H1 (cell line): ENCODE measurements around the gene SLIT3. TPM values are rescaled to one million over a fixed set of nuclear protein-coding genes. Genes with fewer than 3 reads are reported as not detected.

Experiments
- CTCF ChIA-PET: fragments of 300-600 bp; sonication (Branson Sonifier 250); formaldehyde crosslinking; loops from one replicate; lab custom pipeline; 2021; ENCODE audit not compliant: partially characterized antibody; lab: Charles Lee
- POLR2A ChIA-PET: fragments of 300-600 bp; sonication (Branson Sonifier 250); formaldehyde crosslinking; loops from one replicate; lab custom pipeline; 2021; ENCODE audit warnings: inconsistent platforms; ENCODE audit not compliant: partially characterized antibody; lab: Charles Lee
- DNase-seq, 2 experiments: peaks; one replicate each; pipeline versions ENCODE4 v3.0.0 to v3.0.0-alpha.2; 2010 to 2022; ENCODE audit warnings: low spot score in 2 of 2, low read depth in 1 of 2, mixed read lengths in 1 of 2
- FAIRE-seq: peaks from 2 replicates; lab custom pipeline; 2011; peaks lifted over from hg19 to GRCh38; lab: Jason Lieb, UNC
- H2AFZ ChIP-seq: 2 replicates; pipeline ENCODE4 v1.8.1; 2012; ENCODE audit warnings: low read length, inconsistent platforms
- H2AK5ac ChIP-seq: 2 replicates; pipeline ENCODE4 v1.6.1; 2013; ENCODE audit warnings: low read depth, low read length
- H2BK120ac ChIP-seq: replicated peaks from 2 replicates; pipeline ENCODE3; 2013; ENCODE audit warnings: low read depth, low read length, inconsistent platforms
- H2BK12ac ChIP-seq: 2 replicates; pipeline ENCODE4 v1.6.1; 2013; ENCODE audit warnings: low read depth, low read length
- H2BK15ac ChIP-seq: 2 replicates; pipeline ENCODE4 v1.6.1; 2013; ENCODE audit warnings: low read length
- H2BK20ac ChIP-seq: 2 replicates; pipeline ENCODE4 v1.6.1; 2013; ENCODE audit warnings: low read length
- H2BK5ac ChIP-seq: 2 replicates; pipeline ENCODE4 v1.6.1; 2013; ENCODE audit warnings: low read depth, low read length
- H3K14ac ChIP-seq: 2 replicates; pipeline ENCODE4 v1.6.1; 2013; ENCODE audit warnings: inconsistent platforms; ENCODE audit not compliant: insufficient read length
- H3K18ac ChIP-seq: 2 replicates; pipeline ENCODE4 v1.6.1; 2013; ENCODE audit warnings: low read length; ENCODE audit errors: extremely low read depth
- H3K23ac ChIP-seq: 2 replicates; pipeline ENCODE4 v1.6.1; 2013; ENCODE audit warnings: inconsistent platforms; ENCODE audit not compliant: insufficient read length
- H3K23me2 ChIP-seq: 2 replicates; pipeline ENCODE4 v1.6.1; 2013; ENCODE audit warnings: low read depth, low read length
- H3K27ac ChIP-seq: 2 replicates; pipeline ENCODE4 v1.6.1; 2011; ENCODE audit warnings: low read depth, low read length, inconsistent platforms
- H3K27me3 ChIP-seq, 4 experiments: replicated peaks in 1 of 4; 1 replicate in 1 of 4; 2 replicates in 3 of 4; pipeline versions ENCODE4 v1.6.1 to v1.8.1; 2011 to 2013; ENCODE audit warnings: low read length in 3 of 4, mild to moderate bottlenecking in 3 of 4, inconsistent platforms in 2 of 4, mixed read lengths in 2 of 4, moderate library complexity in 1 of 4; ENCODE audit not compliant: control insufficient read depth in 3 of 4, insufficient read depth in 3 of 4; ENCODE audit errors: extremely low read depth in 1 of 4
- H3K36me3 ChIP-seq, 4 experiments: 2 replicates each; pipeline versions ENCODE4 v1.6.1 to v1.8.1; 2011 to 2013; ENCODE audit warnings: mild to moderate bottlenecking in 4 of 4, low read length in 3 of 4, moderate library complexity in 2 of 4, control low read depth in 1 of 4, inconsistent platforms in 1 of 4; ENCODE audit not compliant: insufficient read depth in 4 of 4, control insufficient read depth in 2 of 4
- H3K4ac ChIP-seq: replicated peaks from 2 replicates; pipeline ENCODE3; 2013; ENCODE audit warnings: low read length, low read depth, mixed read lengths, inconsistent platforms; ENCODE audit not compliant: insufficient read length
- H3K4me1 ChIP-seq, 4 experiments: replicated peaks in 1 of 4; 1 replicate in 1 of 4; 2 replicates in 3 of 4; pipeline versions ENCODE4 v1.6.1 to v1.8.1; 2011 to 2013; ENCODE audit warnings: low read length in 3 of 4, inconsistent platforms in 2 of 4, mixed read lengths in 1 of 4; ENCODE audit not compliant: insufficient read depth in 4 of 4, control insufficient read depth in 3 of 4
- H3K4me2 ChIP-seq, 2 experiments: 2 replicates each; pipeline versions ENCODE4 v1.6.1 to v1.8.1; 2011 to 2013; ENCODE audit warnings: low read depth in 2 of 2, low read length in 2 of 2, control low read depth in 1 of 2, inconsistent platforms in 1 of 2, mild to moderate bottlenecking in 1 of 2; ENCODE audit not compliant: insufficient read depth in 1 of 2
- H3K4me3 ChIP-seq, 4 experiments: fragments of 200-600, 300-600 bp in 1 of 4; sonication (generic), shearing (Covaris generic), sonication (Bioruptor Twin) in 1 of 4; 2 replicates each; pipeline versions ENCODE4 v1.5.1 to v1.8.1; 2011 to 2016; ENCODE audit warnings: low read length in 4 of 4, low read depth in 3 of 4, control low read depth in 2 of 4, inconsistent platforms in 2 of 4, mild to moderate bottlenecking in 2 of 4, mixed read lengths in 1 of 4, moderate library complexity in 1 of 4; ENCODE audit not compliant: insufficient read depth in 2 of 4; ENCODE audit errors: extremely low read depth in 1 of 4
- H3K56ac ChIP-seq: replicated peaks from 2 replicates; pipeline ENCODE3; 2013; ENCODE audit warnings: low read depth, mild to moderate bottlenecking, mixed read lengths, low read length, inconsistent platforms; ENCODE audit not compliant: insufficient read length
- H3K79me1 ChIP-seq: 2 replicates; pipeline ENCODE4 v1.6.1; 2013; ENCODE audit warnings: low read depth, low read length, control low read depth
- H3K79me2 ChIP-seq, 2 experiments: 2 replicates each; pipeline versions ENCODE4 v1.6.1 to v1.8.1; 2012 to 2013; ENCODE audit warnings: low read length in 2 of 2, mild to moderate bottlenecking in 2 of 2, inconsistent platforms in 1 of 2; ENCODE audit not compliant: insufficient read depth in 2 of 2, control insufficient read depth in 1 of 2
- H3K9ac ChIP-seq, 4 experiments: replicated peaks in 1 of 4; 1 replicate in 1 of 4; 2 replicates in 3 of 4; pipeline versions ENCODE4 v1.6.1 to v1.8.1; 2011 to 2013; ENCODE audit warnings: low read depth in 3 of 4, low read length in 3 of 4, control low read depth in 2 of 4, mild to moderate bottlenecking in 2 of 4, moderate library complexity in 2 of 4, inconsistent platforms in 1 of 4; ENCODE audit errors: extremely low read depth in 1 of 4
- H3K9me3 ChIP-seq, 2 experiments: 2 replicates each; pipeline versions ENCODE4 v1.6.1 to v1.8.1; 2012 to 2013; ENCODE audit warnings: mild to moderate bottlenecking in 2 of 2, moderate library complexity in 2 of 2, control low read depth in 1 of 2, inconsistent platforms in 1 of 2, low read depth in 1 of 2, low read length in 1 of 2, mixed read lengths in 1 of 2; ENCODE audit not compliant: insufficient read depth in 2 of 2
- H4K20me1 ChIP-seq, 2 experiments: replicated peaks in 1 of 2; 2 replicates each; pipeline versions ENCODE3 to v1.8.1; 2011 to 2013; ENCODE audit warnings: inconsistent platforms in 2 of 2, low read length in 2 of 2, mild to moderate bottlenecking in 1 of 2; ENCODE audit not compliant: insufficient read depth in 2 of 2, control insufficient read depth in 1 of 2
- H4K5ac ChIP-seq: 2 replicates; pipeline ENCODE4 v1.6.1; 2013; ENCODE audit warnings: low read length, low read depth, mixed read lengths, inconsistent platforms; ENCODE audit not compliant: insufficient read length
- H4K8ac ChIP-seq: 2 replicates; pipeline ENCODE4 v1.8.0; 2013; ENCODE audit warnings: mild to moderate bottlenecking, moderate library complexity, low read length, inconsistent platforms; ENCODE audit not compliant: insufficient read depth; ENCODE audit errors: extremely low read depth
- H4K91ac ChIP-seq: replicated peaks from 2 replicates; pipeline ENCODE3; 2013; ENCODE audit warnings: low read length, mixed read lengths, inconsistent platforms; ENCODE audit not compliant: insufficient read length
- BACH1 ChIP-seq: IDR thresholded peaks from 2 replicates; pipeline ENCODE4 v1.6.1; 2012; ENCODE audit warnings: low read length, improper control_type of control experiment
- CREB1 ChIP-seq: IDR thresholded peaks from 2 replicates; pipeline ENCODE4 v1.6.1; 2012; ENCODE audit warnings: inconsistent platforms
- MAFK ChIP-seq: IDR thresholded peaks from 2 replicates; pipeline ENCODE4 v1.6.1; 2012; ENCODE audit warnings: low read depth, mild to moderate bottlenecking, improper control_type of control experiment, low read length
- SIN3A ChIP-seq, 2 experiments: IDR thresholded peaks in 1 of 2; conservative IDR thresholded peaks in 1 of 2; 2 replicates each; pipeline ENCODE4 v1.6.1; 2011 to 2012; ENCODE audit warnings: low read length in 2 of 2, improper control_type of control experiment in 1 of 2, low read depth in 1 of 2, mild to moderate bottlenecking in 1 of 2
- SP2 ChIP-seq: IDR thresholded peaks from 2 replicates; pipeline ENCODE4 v1.6.1; 2012; ENCODE audit warnings: mild to moderate bottlenecking, low read length, inconsistent platforms
- SP4 ChIP-seq: IDR thresholded peaks from 2 replicates; pipeline ENCODE4 v1.6.1; 2012; ENCODE audit warnings: low read length, inconsistent platforms
- WGBS, 2 experiments: shearing (Covaris generic) in 1 of 2; methylation state at CpG; one replicate each; pipeline versions ENCODE4 v1.1.6 to v1.1.7; 2013 to 2015; ENCODE audit warnings: low lambda C conversion rate in 2 of 2, mixed read lengths in 2 of 2, inconsistent platforms in 1 of 2, low coverage in 1 of 2, missing lambda C conversion rate in 1 of 2; ENCODE audit not compliant: insufficient replicate concordance in 2 of 2, insufficient coverage in 1 of 2, insufficient read length in 1 of 2; ENCODE audit errors: extremely low coverage in 1 of 2, missing lambda C conversion rate in 1 of 2; 5-methylcytosine and 5-hydroxymethylcytosine counted together
- polyA plus RNA-seq, 7 experiments: library from polyadenylated mRNA; depleted of rRNA in 3 of 7; stranded (reverse) in 5 of 7; unstranded in 2 of 7; fragments of >200 nt in 5 of 7; fragments of 200-250 nt in 2 of 7; gene quantifications; 1 replicate in 5 of 7; 2 replicates in 1 of 7; 4 replicates in 1 of 7; pipeline versions ENCODE4 v1.2.1 to v1.2.3, GENCODE V29; 2011 to 2013; ENCODE audit warnings: missing spikeins in 2 of 7, mixed read lengths in 2 of 7
- total RNA-seq: library from RNA; stranded (reverse); fragmentation: NEBNext Ultra II Directional; extraction: Animal tissue kit (Norgen Biotek cat#: 25700); gene quantifications from 2 replicates; pipeline ENCODE4 v1.2.1, GENCODE V29; 2021

SLIT3 gene
- total and polyA plus RNA-seq, 2 of the 8 experiments (the other 6 are each of a cell fraction or from before 2014, with no cell fraction given), result 1.1 to 1.2 TPM

GRCh38 chr5:168746893-168747640, 553.9 kb downstream of the SLIT3 start:
- H2BK15ac ChIP-seq, result 0 out of 2 replicates have a peak overlapping the region, but pooled peaks have one; percentile 61
- peaks cover 0 to 1% of the 10 kb centered on the region in 2 experiments for H4K20me1 ChIP-seq
- TF ChIP-seq SIN3A (conservative IDR thresholded peaks at IDR 0.05 in 1 of 2, IDR thresholded peaks at IDR 0.05 in 1 of 2; ENCODE audit: low read depth in 1 of 2, low read length in 2 of 2), result no peak
- no peak for TF ChIP-seq BACH1
- TF ChIP-seq SP4, result no peak
- no peak for TF ChIP-seq MAFK
- no peak for TF ChIP-seq CREB1
- TF ChIP-seq SP2, result no peak
- TF ChIP-seq, all 59 proteins: peak for 0
- Histone ChIP-seq H3K36me3 (no peaks in the 10 kb centered on the region), H2BK12ac (peak overlapping the region; percentile 33; the same call in 1 of the 2 replicates), H3K56ac (peak overlapping the region; percentile 92), H3K79me1 (no peaks in the 10 kb centered on the region), H3K4me2 (no peak overlapping the region), H3K14ac (no peak overlapping the region), H2BK5ac (no peak overlapping the region), H3K9ac (no peak overlapping the region), H2BK120ac (no peak overlapping the region), H3K27me3 (peaks cover 0 to 3% (median 0%) of the 10 kb centered on the region in 4 experiments; a peak in 1 of 7 replicates), H3K23me2 (peaks cover 10% of the 10 kb centered on the region; the same call in 1 of the 2 replicates), H3K9me3 (no peaks in the 10 kb centered on the region), H3K27ac (no peak overlapping the region), H3K18ac (no peak overlapping the region), H4K91ac (no peak overlapping the region), H2AFZ (no peak overlapping the region), H3K4ac (no peak overlapping the region), H3K4me3 (no peak overlapping the region), H4K5ac (no peak overlapping the region), H4K8ac (no peak overlapping the region), H3K23ac (no peak overlapping the region), H3K4me1 (no peaks in the 10 kb centered on the region), H2AK5ac (peak overlapping the region; percentile 61; the same call in 1 of the 2 replicates), H2BK20ac (no peak overlapping the region), H3K79me2 (no peaks in the 10 kb centered on the region)
- FAIRE-seq (no peak), DNase-seq (no peak)
- ChIA-PET POLR2A (interaction anchor here (0.7 kb wide), 1 partner anchor 18 kb away, joined by 3 read pairs; no protein-coding TSS in a partner anchor), CTCF (interaction anchor here (0.7 to 2.5 kb wide), 25 partner anchors 7 to 561 kb away, joined by 3 to 14 read pairs (median 5); no protein-coding TSS in a partner anchor)
- 90% methylated on average over 11 of the region's 11 CpGs; no CpG with 5 or more reads in 1 of the 2 experiments for WGBS, 2 experiments
